ENCODE data around the gene CSNK1A1. TPM values are rescaled to one million over a fixed set of nuclear protein-coding genes. Genes with fewer than 3 reads are reported as not detected.

CSNK1A1 gene
- polyA plus RNA-seq, 3 donors: 75.7 to 131 (median 103) TPM

DNA sequence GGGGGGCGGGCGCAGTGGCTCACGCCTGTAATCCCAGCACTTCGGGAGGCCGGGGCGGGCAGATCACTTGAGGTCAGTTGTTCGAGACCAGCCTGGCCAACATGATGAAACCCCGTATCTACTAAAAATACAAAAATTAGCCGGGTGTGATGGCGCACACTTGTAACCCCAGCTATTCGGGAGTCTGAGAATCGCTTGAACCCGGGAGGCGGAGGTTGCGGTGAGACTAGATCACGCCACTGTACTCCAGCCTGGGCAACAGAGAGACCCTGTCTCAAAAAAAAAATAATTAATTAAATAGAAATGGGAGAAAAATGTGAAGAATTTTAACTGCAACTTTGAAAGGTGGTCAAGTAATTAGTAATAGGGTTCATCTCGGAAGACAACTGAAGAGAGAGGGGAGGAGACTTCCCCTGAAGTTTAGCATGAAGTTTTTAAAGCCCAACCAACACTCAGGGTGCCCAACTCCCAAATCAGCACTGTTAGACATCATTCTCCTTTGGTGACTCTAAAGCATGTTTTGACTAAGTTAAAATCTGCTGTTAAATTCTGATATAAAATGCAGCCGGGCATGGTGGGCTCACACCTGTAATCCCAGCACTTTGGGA lies 1.4 kb upstream of the CSNK1A1 start:
- peaks cover 13 to 16% of the 10 kb centered on the region in 2 donors for H3K36me3 Mint-ChIP-seq
- 100% methylated on average over 11 of the region's 18 CpGs for WGBS (ENCODE audit: insufficient coverage)
- H2AFZ ChIP-seq (ENCODE audit: insufficient read depth, low read depth, low read length, poor library complexity, severe bottlenecking): no peak overlapping the region
- no peak overlapping the region for H3K4me3 Mint-ChIP-seq
- intact Hi-C loops (cut with micrococcal nuclease): loop anchor here in 1 of 2 donors (5.0 kb wide), 1 partner anchor 40 kb away; no protein-coding TSS in a partner anchor
- peaks cover 25% of the 10 kb centered on the region for H4K20me1 ChIP-seq (ENCODE audit: insufficient read depth, low read length)
- DNase-seq: no peak
- peaks cover 15% of the 10 kb centered on the region for H3K4me1 Mint-ChIP-seq
- H3K27ac Mint-ChIP-seq: peak overlapping the region in 2 of 7 donors; percentile 53 to 68
- H3K36me3 ChIP-seq (replicated peaks in 1 of 2; ENCODE audit: control insufficient read depth in 1 of 2, insufficient read depth in 2 of 2, low read length in 2 of 2): peaks cover 9 to 16% of the 10 kb centered on the region in 2 donors
- H3K4me1 ChIP-seq (ENCODE audit: control insufficient read depth in 1 of 2, insufficient read depth in 2 of 2, low read length in 2 of 2): peaks cover 19 to 30% of the 10 kb centered on the region in 2 donors
- no peak overlapping the region for H3K4me2 ChIP-seq (replicated peaks; ENCODE audit: extremely low read depth, low read length, poor library complexity, severe bottlenecking)
- H3K27me3 Mint-ChIP-seq (ENCODE audit: low read depth in 3 of 3): peaks cover 0 to 2% (median 0%) of the 10 kb centered on the region in 3 donors
- H3K9ac ChIP-seq (ENCODE audit: insufficient read depth, low read length, poor library complexity, severe bottlenecking): no peak overlapping the region
- no peak overlapping the region for H3K4me3 ChIP-seq (replicated peaks in 1 of 3; ENCODE audit: low read depth in 2 of 3, low read length in 3 of 3)
- H3K9me3 Mint-ChIP-seq: peaks cover 0 to 6% (median 0%) of the 10 kb centered on the region in 7 donors
- no peaks in the 10 kb centered on the region for H3K27me3 ChIP-seq (ENCODE audit: control insufficient read depth in 2 of 2, insufficient read depth in 2 of 2, low read length in 2 of 2)
- peaks cover 41% of the 10 kb centered on the region for H3K79me2 ChIP-seq (ENCODE audit: insufficient read depth, low read length)
- TF ChIP-seq, protein P1, sequence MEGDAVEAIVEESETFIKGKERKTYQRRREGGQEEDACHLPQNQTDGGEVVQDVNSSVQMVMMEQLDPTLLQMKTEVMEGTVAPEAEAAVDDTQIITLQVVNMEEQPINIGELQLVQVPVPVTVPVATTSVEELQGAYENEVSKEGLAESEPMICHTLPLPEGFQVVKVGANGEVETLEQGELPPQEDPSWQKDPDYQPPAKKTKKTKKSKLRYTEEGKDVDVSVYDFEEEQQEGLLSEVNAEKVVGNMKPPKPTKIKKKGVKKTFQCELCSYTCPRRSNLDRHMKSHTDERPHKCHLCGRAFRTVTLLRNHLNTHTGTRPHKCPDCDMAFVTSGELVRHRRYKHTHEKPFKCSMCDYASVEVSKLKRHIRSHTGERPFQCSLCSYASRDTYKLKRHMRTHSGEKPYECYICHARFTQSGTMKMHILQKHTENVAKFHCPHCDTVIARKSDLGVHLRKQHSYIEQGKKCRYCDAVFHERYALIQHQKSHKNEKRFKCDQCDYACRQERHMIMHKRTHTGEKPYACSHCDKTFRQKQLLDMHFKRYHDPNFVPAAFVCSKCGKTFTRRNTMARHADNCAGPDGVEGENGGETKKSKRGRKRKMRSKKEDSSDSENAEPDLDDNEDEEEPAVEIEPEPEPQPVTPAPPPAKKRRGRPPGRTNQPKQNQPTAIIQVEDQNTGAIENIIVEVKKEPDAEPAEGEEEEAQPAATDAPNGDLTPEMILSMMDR (IDR thresholded peaks at IDR 0.05): no peak
- no peak overlapping the region for H3K27ac ChIP-seq (ENCODE audit: low read depth in 1 of 2, low read length in 2 of 2)
- no peaks in the 10 kb centered on the region for H3K9me3 ChIP-seq (replicated peaks in 1 of 2; ENCODE audit: control insufficient read depth in 1 of 2, insufficient read depth in 1 of 2, low read length in 2 of 2)

DNA sequence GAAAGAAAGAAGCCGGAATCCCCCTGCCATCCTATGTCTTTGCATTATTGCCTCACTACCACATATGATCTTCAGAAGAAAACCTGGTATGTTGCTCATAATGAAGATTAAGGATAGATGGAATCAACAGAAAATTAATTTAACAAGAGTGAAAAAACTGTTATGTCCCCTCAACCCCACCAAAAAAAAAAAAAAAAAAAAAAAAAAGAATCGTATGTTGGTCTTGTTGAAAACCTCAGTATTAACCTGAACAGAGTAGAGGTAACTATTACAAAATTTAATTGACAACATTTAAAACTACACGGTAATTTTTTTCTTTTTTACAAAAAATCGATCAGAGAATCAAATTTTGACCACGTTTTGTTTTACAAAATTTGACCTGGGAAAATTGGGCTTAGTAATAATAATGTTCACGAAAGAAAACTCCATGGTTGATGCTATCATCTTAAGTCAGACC lies 827 bp upstream of the CSNK1A1 start:
- peak overlapping the region; percentile 97 to 98 for H3K4me3 Mint-ChIP-seq
- Histone ChIP-seq H3K27me3 (ENCODE audit: control insufficient read depth in 2 of 2, insufficient read depth in 2 of 2, low read length in 2 of 2) (no peaks in the 10 kb centered on the region), H3K9me3 (replicated peaks in 1 of 2; ENCODE audit: control insufficient read depth in 1 of 2, insufficient read depth in 1 of 2, low read length in 2 of 2) (no peaks in the 10 kb centered on the region), H4K20me1 (ENCODE audit: insufficient read depth, low read length) (peaks cover 30% of the 10 kb centered on the region), H2AFZ (ENCODE audit: insufficient read depth, low read depth, low read length, poor library complexity, severe bottlenecking) (peak overlapping the region; percentile 79), H3K36me3 (replicated peaks in 1 of 2; ENCODE audit: control insufficient read depth in 1 of 2, insufficient read depth in 2 of 2, low read length in 2 of 2) (peaks cover 12 to 22% of the 10 kb centered on the region in 2 donors), H3K9ac (ENCODE audit: insufficient read depth, low read length, poor library complexity, severe bottlenecking) (peak overlapping the region; percentile 99), H3K79me2 (ENCODE audit: insufficient read depth, low read length) (peaks cover 47% of the 10 kb centered on the region), H3K27ac (ENCODE audit: low read depth in 1 of 2, low read length in 2 of 2) (peak overlapping the region; percentile 96 to 98), H3K4me2 (replicated peaks; ENCODE audit: extremely low read depth, low read length, poor library complexity, severe bottlenecking) (peak overlapping the region; percentile 89), H3K4me3 (replicated peaks in 1 of 3; ENCODE audit: low read depth in 2 of 3, low read length in 3 of 3) (peak overlapping the region; percentile 88 to 100 (median 91)), H3K4me1 (ENCODE audit: control insufficient read depth in 1 of 2, insufficient read depth in 2 of 2, low read length in 2 of 2) (peaks cover 19 to 33% of the 10 kb centered on the region in 2 donors)
- intact Hi-C loops (cut with micrococcal nuclease): loop anchor here in 1 of 2 donors (5.0 kb wide), 1 partner anchor 40 kb away; no protein-coding TSS in a partner anchor
- WGBS (ENCODE audit: insufficient coverage): no CpG with 5 or more reads among the region's 6 CpGs
- TF ChIP-seq, protein P1 (IDR thresholded peaks at IDR 0.05): peak; percentile 36
- peaks cover 19% of the 10 kb centered on the region for H3K4me1 Mint-ChIP-seq
- no peak for DNase-seq
- peaks cover 19 to 22% of the 10 kb centered on the region in 2 donors for H3K36me3 Mint-ChIP-seq
- H3K27me3 Mint-ChIP-seq (ENCODE audit: low read depth in 3 of 3): peaks cover 0 to 2% (median 0%) of the 10 kb centered on the region in 3 donors
- peaks cover 0 to 6% (median 0%) of the 10 kb centered on the region in 7 donors for H3K9me3 Mint-ChIP-seq
- peak overlapping the region; percentile 99 to 100 (median 99) for H3K27ac Mint-ChIP-seq
